C1 segment of cervical spinal cord (tissue), 14 donors: Measurements from ENCODE around the gene KRT27.
A peak's percentile ranks its signal among the peaks of the same experiment; 100 is the strongest.
"Not testable (repeated sequence)": the region's sequence is repeated elsewhere in the genome, so short reads cannot be mapped to it uniquely, and the experiment has no call there.

ENCODE experiments used
- DNase-seq, 14 donors: peaks; one replicate each; lab custom pipeline; 2025; lab: John Stamatoyannopoulos, UW

KRT27 gene, protein sequence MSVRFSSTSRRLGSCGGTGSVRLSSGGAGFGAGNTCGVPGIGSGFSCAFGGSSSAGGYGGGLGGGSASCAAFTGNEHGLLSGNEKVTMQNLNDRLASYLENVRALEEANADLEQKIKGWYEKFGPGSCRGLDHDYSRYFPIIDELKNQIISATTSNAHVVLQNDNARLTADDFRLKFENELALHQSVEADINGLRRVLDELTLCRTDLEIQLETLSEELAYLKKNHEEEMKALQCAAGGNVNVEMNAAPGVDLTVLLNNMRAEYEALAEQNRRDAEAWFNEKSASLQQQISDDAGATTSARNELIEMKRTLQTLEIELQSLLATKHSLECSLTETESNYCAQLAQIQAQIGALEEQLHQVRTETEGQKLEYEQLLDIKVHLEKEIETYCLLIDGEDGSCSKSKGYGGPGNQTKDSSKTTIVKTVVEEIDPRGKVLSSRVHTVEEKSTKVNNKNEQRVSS

DNA sequence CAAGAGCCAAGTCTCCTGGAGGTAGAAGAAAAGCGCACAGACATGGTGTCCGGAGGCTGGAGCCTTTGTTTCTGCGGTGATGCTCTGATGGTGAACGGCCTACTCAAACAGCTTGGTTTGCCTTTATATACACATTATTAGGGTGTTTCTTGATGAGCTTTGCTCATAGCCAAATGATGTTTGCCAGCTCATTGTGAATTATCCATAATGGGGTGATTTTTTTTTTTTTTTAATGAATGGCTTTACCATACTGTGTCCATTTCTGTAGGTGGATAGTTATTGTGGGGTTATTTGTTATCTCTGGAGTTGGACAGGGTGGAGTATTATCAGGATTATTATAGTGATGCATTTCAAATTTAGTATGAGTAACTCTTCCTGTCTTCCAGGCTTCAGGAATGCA is at the start of gene KRT27:
TSS of gene KRT27 (minus strand) at position 101 of the 400 bp plus-strand sequence. CDS start at position 44, 57 bp downstream.
- no peak for DNase-seq

DNA sequence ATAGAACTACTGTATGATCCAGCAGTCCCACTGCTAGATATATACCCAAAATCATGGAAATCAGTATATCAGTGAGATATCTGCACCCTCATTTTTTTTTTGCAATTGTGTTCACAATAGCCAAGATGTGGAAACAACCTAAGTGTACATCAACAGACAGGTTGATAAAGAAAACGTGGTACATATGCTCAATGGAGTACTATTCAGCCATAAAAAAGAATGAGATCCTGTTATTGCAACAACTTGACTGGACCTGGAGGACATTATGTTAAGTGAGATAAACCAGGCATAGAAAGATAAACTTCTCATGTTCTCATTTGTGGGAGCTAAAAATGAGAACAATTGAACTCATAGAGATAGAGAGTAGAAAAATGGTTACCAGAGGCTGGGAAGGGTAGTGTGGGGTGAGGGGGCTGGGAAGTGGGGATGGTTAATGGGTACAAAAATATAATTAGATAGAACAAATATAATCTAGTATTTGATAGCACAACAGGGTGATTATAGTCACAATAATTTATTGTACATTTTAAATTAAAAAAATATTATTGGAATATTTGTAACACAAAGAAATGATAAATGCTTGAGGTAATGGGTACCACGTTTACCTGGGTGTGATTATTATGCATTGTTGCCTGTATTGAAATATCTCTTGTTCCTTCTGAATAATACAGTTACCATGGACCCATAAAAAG is 47.9 kb upstream of the KRT27 start:
- DNase-seq: no peak

DNA sequence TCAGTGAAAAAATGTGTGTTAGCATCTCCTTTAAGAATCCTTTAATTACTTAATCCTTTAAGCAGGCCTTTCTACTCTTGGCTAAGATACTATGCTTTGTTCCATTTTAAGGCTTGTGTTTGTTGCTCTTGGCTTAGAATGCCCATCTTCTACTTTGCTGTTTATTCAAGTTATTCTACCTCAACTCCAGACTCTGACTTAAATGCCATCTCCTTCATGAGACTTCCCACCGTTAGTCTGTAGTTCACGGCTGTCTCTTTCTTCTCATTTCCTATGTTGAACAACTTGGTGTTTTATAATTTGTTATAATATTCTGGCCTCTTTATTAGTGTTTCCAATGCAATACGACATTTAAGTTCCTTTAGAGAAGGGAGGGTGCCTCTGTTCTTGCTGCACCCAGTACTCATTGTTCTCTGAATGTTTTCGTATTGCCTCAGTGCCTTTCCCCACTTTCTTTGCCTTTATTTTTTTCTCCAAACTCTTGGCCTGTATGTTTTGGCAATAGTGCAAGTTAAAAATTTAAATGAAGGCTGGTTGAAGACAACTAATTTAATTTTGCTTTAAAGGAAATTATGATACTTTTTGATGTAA is 46.2 kb upstream of the KRT27 start:
- no peak for DNase-seq

DNA sequence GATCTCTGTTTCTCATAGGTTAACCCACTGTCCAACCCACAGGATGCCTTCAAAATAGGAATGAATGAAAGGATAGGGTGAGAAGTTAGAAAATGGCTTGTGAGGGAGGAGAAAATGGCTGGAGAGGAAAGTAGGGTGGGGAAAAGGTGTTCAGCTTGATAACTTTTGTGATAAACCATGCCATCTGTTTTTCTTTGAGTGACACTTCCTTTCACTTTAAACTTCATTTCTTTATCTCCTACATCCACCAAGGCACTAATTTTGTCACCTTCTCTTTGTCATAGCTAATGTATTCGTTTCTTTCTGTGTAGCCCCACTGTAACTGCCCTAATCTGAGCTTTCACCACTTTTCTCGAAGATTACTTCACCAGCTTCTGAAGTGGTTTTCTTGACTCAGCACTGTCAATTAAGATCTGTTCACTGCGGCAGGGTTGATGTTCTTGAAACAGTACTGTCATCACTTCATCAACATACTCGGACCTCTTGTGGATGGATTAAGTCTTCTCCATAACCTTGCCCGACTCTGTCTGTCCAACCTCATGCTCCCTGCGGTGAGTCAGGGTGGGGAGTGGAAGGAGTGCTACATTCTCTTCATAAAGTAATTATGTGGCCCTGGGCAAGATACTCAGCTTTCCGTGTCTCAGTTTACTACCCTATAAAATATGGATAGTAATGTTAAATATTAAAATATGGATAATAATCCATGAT is 45.5 kb upstream of the KRT27 start:
- DNase-seq: no peak

DNA sequence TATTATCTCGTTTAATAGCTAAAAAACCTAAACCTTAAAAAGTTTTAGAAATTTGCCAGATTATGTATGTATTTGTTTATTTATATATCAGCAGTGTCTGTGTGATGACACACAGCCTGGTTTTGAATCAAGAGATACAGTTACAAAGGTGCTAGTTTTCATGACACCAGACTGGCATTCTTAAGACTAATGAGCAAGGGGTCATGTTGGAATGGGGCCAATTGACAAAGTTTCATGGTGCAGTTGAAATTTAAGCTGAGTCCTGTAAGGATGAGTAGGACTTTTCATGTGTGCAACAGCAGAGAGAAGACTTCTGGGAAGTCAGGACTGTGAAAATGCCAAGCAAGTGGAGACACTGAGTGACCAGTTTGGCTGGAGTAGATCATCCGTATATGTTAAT is 43.2 kb upstream of the KRT27 start:
- no peak for DNase-seq

DNA sequence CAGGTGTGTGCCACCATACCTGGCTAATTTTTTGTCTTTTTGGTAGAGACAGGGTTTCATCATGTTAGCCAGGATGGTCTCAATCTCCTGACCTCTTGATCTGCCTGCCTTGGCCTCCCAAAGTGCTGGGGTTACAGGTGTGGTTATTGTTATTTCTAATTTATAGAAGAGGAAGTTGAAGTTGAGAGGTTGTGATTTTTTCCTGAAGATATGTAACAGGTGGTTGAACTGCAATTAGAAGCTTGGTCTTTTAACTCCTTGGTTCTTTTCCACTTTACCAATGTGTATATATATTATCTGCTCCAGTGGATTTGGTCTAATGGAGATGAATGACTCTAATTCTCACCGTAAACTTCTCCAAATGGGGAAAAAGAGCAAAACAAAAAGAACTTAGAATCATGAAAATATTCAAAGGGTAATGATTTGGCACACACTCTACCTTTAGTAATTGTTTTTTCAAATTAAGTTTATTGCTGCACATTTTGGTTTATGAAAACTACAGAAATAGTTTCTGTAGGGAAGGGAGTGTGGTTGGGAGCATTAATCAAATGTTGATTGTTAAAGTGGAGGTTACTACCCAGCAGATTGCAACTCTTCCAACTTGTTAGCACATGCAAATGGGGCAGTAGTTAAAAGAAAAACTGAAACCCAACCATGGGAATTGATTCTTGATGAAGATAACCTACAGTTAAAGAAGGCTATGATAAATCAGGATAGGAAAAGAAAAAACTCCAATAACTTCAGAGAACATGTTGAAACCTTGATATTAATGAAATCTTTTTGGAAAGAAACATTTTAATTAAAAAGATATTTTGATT is 41.9 kb upstream of the KRT27 start:
- no peak for DNase-seq

DNA sequence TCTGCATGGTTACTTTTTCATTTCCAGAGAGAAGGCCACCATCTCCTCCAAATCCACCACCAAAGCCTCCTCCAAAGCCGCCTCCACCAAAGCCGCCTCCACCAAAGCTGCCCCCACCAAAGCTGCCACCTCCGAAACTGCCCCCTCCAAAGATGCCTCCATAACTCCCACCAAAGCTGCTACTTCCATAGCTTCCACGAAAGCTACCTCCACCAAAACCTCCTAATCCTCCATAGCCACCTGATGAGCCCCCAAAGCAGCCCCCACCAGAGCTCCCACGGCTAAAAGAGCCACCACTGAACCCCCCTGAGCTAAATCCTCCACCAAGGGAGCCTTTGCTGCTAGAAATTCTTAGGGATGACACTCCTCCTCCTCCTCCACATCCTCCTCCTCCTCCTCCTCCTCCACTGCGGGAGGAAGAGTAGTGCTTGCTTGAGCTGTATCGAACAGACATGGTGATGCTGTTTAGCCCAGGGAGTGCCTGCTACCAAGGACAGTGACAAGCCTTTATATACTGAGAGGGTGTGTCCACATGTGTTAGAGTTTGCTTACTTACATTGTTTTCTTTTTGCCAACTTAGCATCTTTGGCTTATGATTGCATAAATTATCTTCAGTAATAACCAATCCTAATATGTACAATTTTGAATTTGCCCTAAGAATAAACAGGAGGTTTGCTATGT is 39.9 kb upstream of the KRT27 start, which contains the start of gene KRT10:
TSS of gene KRT10 (minus strand) at position 483 of the 681 bp plus-strand sequence. CDS start at position 454, 29 bp downstream.
- DNase-seq: no peak

DNA sequence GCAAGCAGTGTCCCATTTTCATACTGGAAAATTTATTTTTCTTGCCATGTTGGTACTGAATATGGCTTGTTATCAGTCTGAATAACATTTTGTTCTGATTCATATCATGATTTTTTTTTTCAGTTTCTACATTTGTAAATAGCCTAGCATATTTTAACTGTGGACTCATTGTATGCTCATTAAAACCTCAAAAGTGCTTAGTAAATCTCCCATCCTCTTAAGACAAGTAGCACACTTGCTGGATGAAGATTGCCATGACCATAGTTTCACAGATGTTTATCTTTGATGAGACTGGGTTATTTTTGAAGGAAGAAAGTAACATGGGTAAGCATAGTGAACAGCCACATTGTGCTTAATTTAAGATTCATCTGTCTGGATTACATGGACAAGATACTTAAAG is 39.2 kb upstream of the KRT27 start:
- no peak for DNase-seq

DNA sequence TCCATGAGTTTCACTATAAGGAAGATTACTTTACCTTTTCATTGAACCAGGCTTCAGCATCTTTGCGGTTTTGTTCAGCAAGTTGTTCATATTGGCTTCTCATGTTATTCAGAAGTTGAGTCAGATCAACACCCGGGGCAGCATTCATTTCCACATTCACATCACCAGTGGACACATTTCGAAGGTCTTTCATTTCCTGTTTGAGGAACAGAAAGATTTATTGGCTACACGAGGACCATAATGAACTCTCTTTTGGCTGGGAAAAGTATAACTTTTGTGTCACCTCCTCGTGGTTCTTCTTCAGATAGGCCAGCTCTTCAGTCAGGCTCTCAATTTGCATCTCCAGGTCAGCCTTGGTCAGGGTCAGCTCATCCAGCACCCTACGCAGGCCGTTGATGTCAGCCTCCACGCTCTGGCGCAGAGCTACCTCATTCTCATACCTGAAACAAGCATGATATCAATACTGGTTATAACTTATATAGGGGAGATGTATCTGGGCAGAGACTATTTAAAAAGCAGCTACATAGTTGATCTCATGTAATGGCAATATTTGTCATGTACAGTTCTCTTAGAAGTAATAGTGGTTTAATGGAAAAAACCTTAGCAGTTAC is 38.0 kb upstream of the KRT27 start:
- DNase-seq: no peak

DNA sequence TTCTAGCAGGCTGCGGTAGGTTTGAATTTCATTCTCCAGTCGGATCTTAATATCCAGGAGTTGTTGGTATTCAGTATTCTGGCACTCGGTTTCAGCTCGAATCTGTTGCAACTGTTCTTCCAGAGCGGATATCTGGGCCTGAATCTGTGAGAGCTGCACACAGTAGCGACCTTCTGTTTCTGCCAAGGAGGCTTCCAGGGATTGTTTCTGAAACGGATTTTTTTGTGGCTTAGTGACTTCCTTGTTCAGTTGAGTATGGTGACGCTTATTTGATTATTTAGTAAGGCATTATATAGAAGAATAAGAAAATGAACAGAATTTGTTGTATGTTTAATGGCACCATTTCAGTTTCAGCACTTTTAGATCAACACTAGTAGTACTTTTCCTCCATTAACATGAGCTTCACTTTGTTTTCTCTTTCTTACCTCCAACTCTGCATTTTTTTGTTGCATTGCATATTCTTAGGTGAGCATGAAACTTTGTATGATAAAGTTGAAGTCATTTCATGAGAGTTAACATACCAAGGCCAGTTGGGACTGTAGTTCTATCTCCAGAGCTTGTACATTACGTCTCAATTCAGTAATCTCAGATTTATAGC is 37.3 kb upstream of the KRT27 start:
- peak in 1 of 14 donors; percentile 13 for DNase-seq

DNA sequence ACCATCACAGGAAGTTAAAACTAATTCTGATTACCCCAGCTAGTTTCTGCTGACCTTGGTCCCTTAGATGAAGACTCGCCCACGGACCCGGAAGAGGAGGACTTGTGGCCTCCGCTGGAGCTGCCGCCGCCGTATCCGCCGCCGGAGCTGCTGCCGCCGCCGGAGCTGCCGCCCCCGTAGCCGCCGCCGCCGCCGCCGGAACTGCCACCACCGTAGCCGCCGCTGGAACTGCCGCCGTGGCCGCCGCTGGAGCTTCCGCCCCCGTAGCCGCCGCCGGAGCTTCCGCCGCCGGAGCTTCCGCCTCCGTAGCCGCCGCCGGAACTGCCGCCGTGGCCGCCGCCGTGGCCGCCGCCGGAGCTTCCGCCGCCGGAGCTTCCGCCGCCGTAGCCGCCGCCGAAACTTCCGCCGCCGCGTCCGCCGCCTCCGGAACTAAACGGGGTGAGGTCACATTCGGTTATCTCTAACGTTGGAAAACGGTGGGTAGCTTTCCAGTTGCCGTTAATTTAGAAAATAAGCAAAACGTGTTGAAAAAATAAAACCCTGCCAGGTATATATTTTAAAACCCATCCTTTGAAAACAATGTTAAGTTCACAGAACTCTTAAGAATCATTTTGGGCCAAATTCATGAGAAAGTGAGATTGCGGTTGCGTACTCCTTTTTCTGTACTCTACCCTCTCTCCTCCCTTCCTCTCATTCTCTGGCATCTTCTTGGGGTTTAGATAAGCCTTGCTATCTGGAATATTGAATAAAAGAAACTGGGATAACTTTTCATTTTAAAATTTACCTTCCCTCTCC is 36.6 kb upstream of the KRT27 start:
- DNase-seq: peak; percentile 4 to 86 (median 61)

DNA sequence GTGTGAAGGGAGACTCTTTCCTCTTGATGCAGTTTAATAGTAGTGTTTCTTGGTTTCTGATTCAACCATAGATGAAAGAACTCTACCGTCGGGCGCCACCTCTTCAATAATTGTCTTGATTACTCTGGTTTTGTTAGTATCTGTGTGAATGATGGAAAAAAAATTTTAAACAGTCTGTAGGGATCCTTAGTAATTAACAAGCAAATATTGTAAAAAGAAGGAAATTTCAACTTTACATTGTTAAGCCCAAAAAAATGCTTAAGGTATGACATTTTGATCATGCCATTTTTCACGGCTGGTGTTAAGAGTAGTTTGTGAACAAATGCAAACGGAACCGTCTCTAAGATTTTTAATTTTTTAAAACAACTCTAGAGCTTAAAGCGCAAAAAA is 36.0 kb upstream of the KRT27 start:
- peak in 1 of 14 donors; percentile 13 for DNase-seq

DNA sequence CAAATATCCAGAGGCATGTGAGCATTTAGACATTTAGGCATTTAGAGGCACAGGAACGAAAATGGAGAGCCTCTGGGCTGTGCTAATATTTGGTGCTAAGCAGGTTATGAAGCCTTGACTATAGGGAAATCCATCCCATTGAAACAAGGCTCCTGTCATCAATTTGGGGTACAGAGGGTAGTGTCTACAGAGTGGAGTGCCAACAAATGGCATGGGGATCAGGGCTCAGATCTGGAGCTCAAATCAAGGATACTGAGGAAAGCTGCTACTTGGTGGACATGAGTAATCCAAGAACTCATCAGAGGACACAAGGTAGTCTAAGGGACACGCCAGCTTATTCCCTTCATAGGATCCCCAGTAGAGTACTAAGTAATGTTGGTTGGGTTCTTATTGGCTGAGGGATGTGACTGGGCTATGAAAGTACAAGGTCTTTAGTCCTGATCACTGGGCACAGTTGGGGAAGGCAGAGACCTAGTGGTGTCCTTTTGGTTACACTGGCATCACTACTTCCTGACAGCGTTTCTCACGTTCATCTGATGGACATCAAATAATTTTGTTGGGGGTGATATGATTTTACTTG is 34.8 kb upstream of the KRT27 start:
- no peak for DNase-seq

DNA sequence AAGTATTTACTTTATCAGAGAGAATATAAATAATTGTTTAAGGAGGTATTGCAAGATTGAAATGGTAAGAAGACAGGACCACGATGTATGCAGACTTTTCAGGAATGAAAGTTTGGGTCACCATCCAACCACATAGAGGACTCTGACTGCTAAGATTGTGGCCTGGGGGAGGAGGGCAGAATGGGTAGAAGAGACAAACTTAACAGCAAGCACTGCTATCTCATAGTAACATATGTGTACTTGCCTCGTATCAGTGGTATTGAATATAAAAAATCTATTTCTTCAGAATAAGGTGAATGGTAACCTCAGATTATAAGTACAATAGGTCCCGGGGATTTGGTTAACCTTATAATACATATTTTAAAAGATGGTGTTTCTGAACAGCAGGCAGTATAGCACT is 34.2 kb upstream of the KRT27 start:
- no peak for DNase-seq

DNA sequence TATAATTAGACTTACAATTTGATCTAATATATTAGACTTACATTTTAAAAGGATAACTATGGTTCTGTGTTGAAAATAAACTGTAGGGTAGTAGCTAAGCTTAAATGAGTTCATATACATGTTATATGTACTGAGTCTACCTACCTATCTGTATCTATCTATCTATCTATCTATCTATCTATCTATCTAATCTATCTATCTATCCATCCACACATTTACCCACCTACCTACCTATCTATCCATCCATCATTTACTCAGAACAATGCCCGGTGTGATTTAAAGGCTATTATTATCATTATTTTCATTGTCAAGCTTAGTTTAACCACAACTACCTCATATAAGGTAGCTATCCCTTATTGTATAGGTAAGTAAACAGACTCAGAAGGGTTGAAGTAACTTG is 33.0 kb upstream of the KRT27 start:
- no peak for DNase-seq

DNA sequence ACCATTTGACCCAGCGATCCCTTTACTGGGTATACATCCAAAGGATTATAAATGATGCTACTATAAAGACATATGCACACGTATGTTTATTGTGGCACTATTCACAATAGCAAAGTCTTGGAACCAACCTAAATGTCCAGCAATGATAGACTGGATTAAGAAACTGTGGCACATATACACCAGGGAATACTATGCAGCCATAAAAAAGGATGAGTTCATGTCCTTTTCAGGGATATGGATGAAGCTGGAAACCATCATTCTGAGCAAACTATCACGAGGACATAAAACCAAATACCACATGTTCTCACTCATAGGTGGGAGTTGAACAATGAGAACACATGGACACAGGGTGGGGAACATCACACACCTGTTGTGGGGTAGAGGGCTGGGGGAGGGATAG is 32.3 kb upstream of the KRT27 start:
- not testable (repeated sequence) for DNase-seq

DNA sequence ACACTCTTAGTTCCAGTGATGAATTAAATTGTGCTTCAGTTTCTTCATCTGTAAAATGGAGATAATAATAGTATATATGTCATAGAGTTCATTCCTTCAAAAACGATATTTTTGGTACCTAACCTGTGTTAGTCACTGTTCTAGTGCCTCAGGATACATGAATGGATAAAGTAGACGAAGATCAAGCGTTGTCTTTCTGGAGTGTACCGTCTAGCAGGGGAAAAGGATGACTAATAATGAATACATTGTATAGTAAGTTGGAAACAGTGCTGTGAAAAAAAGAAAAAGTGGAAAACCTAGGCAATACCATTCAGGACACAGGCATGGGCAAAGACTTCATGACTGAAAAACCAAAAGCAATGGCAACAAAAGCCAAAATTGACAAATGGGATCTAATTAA is 31.5 kb upstream of the KRT27 start:
- DNase-seq: no peak

DNA sequence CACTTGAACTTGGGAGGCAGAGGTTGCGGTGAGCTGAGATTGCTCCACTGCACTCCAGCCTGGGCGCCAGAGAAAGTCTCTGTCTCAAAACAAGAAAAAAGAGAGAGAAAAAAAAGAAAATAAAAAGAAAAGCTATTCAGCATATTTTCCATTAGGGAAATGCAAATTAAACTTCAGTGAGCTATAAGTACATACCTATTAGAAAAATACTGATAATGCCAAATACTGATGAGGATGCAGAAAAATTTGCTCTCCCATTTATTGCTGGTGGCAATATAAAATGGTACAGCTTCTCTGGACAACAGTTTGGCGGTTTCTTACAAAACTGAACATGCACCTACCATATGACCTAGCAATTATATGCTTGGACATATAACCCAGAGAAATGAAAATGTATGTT is 30.3 kb upstream of the KRT27 start:
- DNase-seq: no peak
